Putamen (tissue), 1 donor: ENCODE data around the gene MLF2.
"Not testable (repeated sequence)": the region's sequence is repeated elsewhere in the genome, so short reads cannot be mapped to it uniquely, and the experiment has no call there.

Experiments used
- DNase-seq: peaks from one replicate; pipeline ENCODE4 v3.0.0-alpha.2; 2016; ENCODE audit warnings: low spot score

The MLF2 gene

GRCh38 chr12:6765048-6765633 lies 12.2 kb upstream of the MLF2 start:
- no peak for DNase-seq

- DNase-seq: peak; percentile 95
These were observed 11.3 kb upstream of the MLF2 start for GRCh38 chr12:6764011-6764828.

GRCh38 chr12:6763380-6763779 lies 10.4 kb upstream of the MLF2 start:
- no peak for DNase-seq

GRCh38 chr12:6759741-6760140 lies 6.8 kb upstream of the MLF2 start:
- DNase-seq: no peak

- no peak for DNase-seq
These were observed 5.7 kb upstream of the MLF2 start for GRCh38 chr12:6758506-6759095.

GRCh38 chr12:6757028-6757690 lies 4.2 kb upstream of the MLF2 start:
- DNase-seq: no peak

- no peak for DNase-seq
These were observed 1.5 kb upstream of the MLF2 start for GRCh38 chr12:6754411-6754810.

GRCh38 chr12:6753772-6754356 lies 923 bp upstream of the MLF2 start:
- no peak for DNase-seq

- DNase-seq: peak; percentile 68
These were observed 597 bp downstream of the MLF2 start for GRCh38 chr12:6752167-6752920.

GRCh38 chr12:6751767-6752166 lies 1.2 kb downstream of the MLF2 start:
- no peak for DNase-seq

- no peak for DNase-seq
These were observed 2.4 kb downstream of the MLF2 start for GRCh38 chr12:6750506-6750905.

- no peak for DNase-seq
These were observed 4.2 kb downstream of the MLF2 start for GRCh38 chr12:6748761-6749160.

- DNase-seq: no peak
These were observed 5.7 kb downstream of the MLF2 start for GRCh38 chr12:6747216-6747615.

GRCh38 chr12:6745741-6746525 lies 7.0 kb downstream of the MLF2 start:
- DNase-seq: no peak

GRCh38 chr12:6743300-6743699 lies 9.6 kb downstream of the MLF2 start:
- not testable (repeated sequence) for DNase-seq

- no peak for DNase-seq
These were observed 10.1 kb downstream of the MLF2 start for GRCh38 chr12:6742834-6743233.

- DNase-seq: not testable (repeated sequence)
These were observed 10.9 kb downstream of the MLF2 start for GRCh38 chr12:6742080-6742479.

- DNase-seq: no peak
These were observed 16.2 kb downstream of the MLF2 start for GRCh38 chr12:6736754-6737153.

GRCh38 chr12:6735448-6736191 lies 17.3 kb downstream of the MLF2 start:
- no peak for DNase-seq
